HEK293 (cell line): ENCODE data around the gene CHN1.

Experiments
- CTCF ChIA-PET: fragments of 350-600 bp; formaldehyde crosslinking; extraction: SDS; loops from one replicate; lab custom pipeline; 2021; ENCODE audit warnings: antibody characterized with exemption; lab: Yijun Ruan, JAX
- POLR2A ChIA-PET: fragments of 300-600 bp; formaldehyde crosslinking; extraction: SDS; loops from one replicate; lab custom pipeline; 2020; ENCODE audit warnings: antibody characterized with exemption, inconsistent platforms; lab: Yijun Ruan, JAX
- H3K27ac ChIP-seq: fragments of 200-500 bp; sonication (Bioruptor generic); 2 replicates; pipeline ENCODE4 v1.5.1; 2014; ENCODE audit warnings: low read depth, low read length, control low read depth, inconsistent platforms; ENCODE audit errors: extremely low read depth
- H3K36me3 ChIP-seq, 2 experiments: fragments of 200-500 bp in 1 of 2; sonication (Bioruptor generic) in 1 of 2; 1 replicate in 1 of 2; 2 replicates in 1 of 2; pipeline ENCODE4 v1.5.1; 2014 to 2017; ENCODE audit warnings: inconsistent platforms in 2 of 2, low read length in 2 of 2; ENCODE audit not compliant: control insufficient read depth in 2 of 2, insufficient read depth in 1 of 2
- H3K4me1 ChIP-seq: fragments of 200-500 bp; sonication (Bioruptor generic); 2 replicates; pipeline ENCODE4 v1.5.1; 2014; ENCODE audit warnings: mild to moderate bottlenecking, low read length, inconsistent platforms; ENCODE audit not compliant: control insufficient read depth, insufficient read depth
- H3K4me3 ChIP-seq: 2 replicates; pipeline ENCODE4 v1.5.1; 2011; ENCODE audit warnings: low read depth, mild to moderate bottlenecking, control low read depth, low read length, moderate library complexity
- H3K9me3 ChIP-seq: fragments of 200-500 bp; sonication (Bioruptor generic); 2 replicates; pipeline ENCODE4 v1.5.1; 2014; ENCODE audit warnings: low read depth, low read length, inconsistent platforms; ENCODE audit not compliant: control insufficient read depth, insufficient read depth
- ATF2 ChIP-seq: fragments of 450-650 bp; formaldehyde crosslinking; IDR thresholded peaks from 2 replicates; pipeline ENCODE4 v1.5.1; 2016; ENCODE audit warnings: missing biosample characterization, missing genetic modification characterization, low read depth
- BCL6B ChIP-seq: fragments of 450-650 bp; formaldehyde crosslinking; IDR thresholded peaks from 2 replicates; pipeline ENCODE4 v1.5.1; 2017; ENCODE audit warnings: missing biosample characterization, missing genetic modification characterization
- GFI1B ChIP-seq: fragments of 450-650 bp; formaldehyde crosslinking; IDR thresholded peaks from 2 replicates; pipeline ENCODE4 v1.5.1; 2016; ENCODE audit warnings: missing biosample characterization, missing genetic modification characterization
- GLIS1 ChIP-seq: fragments of 450-650 bp; formaldehyde crosslinking; IDR thresholded peaks from 2 replicates; pipeline ENCODE4 v1.5.1; 2016; ENCODE audit warnings: missing biosample characterization, missing genetic modification characterization
- MEIS1 ChIP-seq: sonication (generic); formaldehyde crosslinking; IDR thresholded peaks from 2 replicates; pipeline ENCODE4 v1.8.1; 2022; ENCODE audit warnings: missing genetic modification reagents, mild to moderate bottlenecking, borderline replicate concordance
- MZF1 ChIP-seq: fragments of 450-650 bp; formaldehyde crosslinking; IDR thresholded peaks from 2 replicates; pipeline ENCODE4 v1.5.1; 2017; ENCODE audit warnings: missing biosample characterization, missing genetic modification characterization, borderline replicate concordance
- OVOL3 ChIP-seq: fragments of 450-650 bp; formaldehyde crosslinking; IDR thresholded peaks from 2 replicates; pipeline ENCODE4 v1.5.1; 2016; ENCODE audit warnings: missing biosample characterization, missing genetic modification characterization
- PRDM1 ChIP-seq: fragments of 450-650 bp; formaldehyde crosslinking; IDR thresholded peaks from 2 replicates; pipeline ENCODE4; 2016; ENCODE audit warnings: missing biosample characterization, missing genetic modification characterization
- SP3 ChIP-seq: fragments of 450-650 bp; formaldehyde crosslinking; IDR thresholded peaks from 2 replicates; pipeline ENCODE4 v1.5.1; 2016; ENCODE audit warnings: missing biosample characterization, missing genetic modification characterization
- YY1 ChIP-seq: fragments of 450-650 bp; formaldehyde crosslinking; IDR thresholded peaks from 2 replicates; pipeline ENCODE4 v1.5.1; 2018; ENCODE audit warnings: missing biosample characterization, missing genetic modification characterization
- ZNF239 ChIP-seq: fragments of 450-650 bp; formaldehyde crosslinking; IDR thresholded peaks from 2 replicates; pipeline ENCODE4 v1.5.1; 2016; ENCODE audit warnings: missing biosample characterization, missing genetic modification characterization
- ZNF311 ChIP-seq: fragments of 450-650 bp; formaldehyde crosslinking; IDR thresholded peaks from 2 replicates; pipeline ENCODE4 v1.5.1; 2017; ENCODE audit warnings: missing biosample characterization, missing genetic modification characterization, borderline replicate concordance
- ZNF335 ChIP-seq: fragments of 450-650 bp; formaldehyde crosslinking; conservative IDR thresholded peaks from 2 replicates; pipeline ENCODE4 v1.5.1; 2016; ENCODE audit warnings: missing biosample characterization, missing genetic modification characterization
- ZNF391 ChIP-seq: fragments of 450-650 bp; formaldehyde crosslinking; IDR thresholded peaks from 2 replicates; pipeline ENCODE4 v1.5.1; 2016; ENCODE audit warnings: low read depth, missing biosample characterization, missing genetic modification characterization, borderline replicate concordance
- ZNF548 ChIP-seq: fragments of 450-650 bp; formaldehyde crosslinking; IDR thresholded peaks from 2 replicates; pipeline ENCODE4 v1.5.1; 2016; ENCODE audit warnings: missing biosample characterization, missing genetic modification characterization
- ZNF560 ChIP-seq: fragments of 450-650 bp; formaldehyde crosslinking; IDR thresholded peaks from 2 replicates; pipeline ENCODE4 v1.5.1; 2017; ENCODE audit warnings: missing biosample characterization, missing genetic modification characterization, borderline replicate concordance
- ZNF571 ChIP-seq: fragments of 450-650 bp; formaldehyde crosslinking; IDR thresholded peaks from 2 replicates; pipeline ENCODE4 v1.5.0; 2017; ENCODE audit warnings: missing biosample characterization, missing genetic modification characterization
- ZNF677 ChIP-seq: fragments of 450-650 bp; IDR thresholded peaks from 2 replicates; pipeline ENCODE4 v1.5.0; 2018; ENCODE audit warnings: missing biosample characterization, mild to moderate bottlenecking, missing genetic modification characterization, moderate library complexity
- ZNF692 ChIP-seq: fragments of 450-650 bp; formaldehyde crosslinking; IDR thresholded peaks from 2 replicates; pipeline ENCODE4 v1.5.1; 2016; ENCODE audit warnings: missing biosample characterization, missing genetic modification characterization
- ZNF843 ChIP-seq: fragments of 450-650 bp; formaldehyde crosslinking; IDR thresholded peaks from 2 replicates; pipeline ENCODE4 v1.5.1; 2016; ENCODE audit warnings: missing biosample characterization, missing genetic modification characterization
- ZSCAN5A ChIP-seq: fragments of 450-650 bp; formaldehyde crosslinking; IDR thresholded peaks from 2 replicates; pipeline ENCODE4 v1.5.1; 2016; ENCODE audit warnings: missing biosample characterization, missing genetic modification characterization

CHN1 gene

GRCh38 chr2:174776223-174776622, 229.0 kb downstream of the CHN1 start:
- ChIA-PET POLR2A (no interaction called here), CTCF (interaction anchor here (1.0 to 3.3 kb wide), 8 partner anchors 12 to 337 kb away, joined by 3 to 24 read pairs (median 6); partner anchors contain the start of gene CHRNA1)
- no peak overlapping the region for H3K27ac ChIP-seq
- no peaks in the 10 kb centered on the region for H3K36me3 ChIP-seq
- no peak overlapping the region for H3K4me3 ChIP-seq
- no peaks in the 10 kb centered on the region for H3K9me3 ChIP-seq
- H3K4me1 ChIP-seq: no peaks in the 10 kb centered on the region
- TF ChIP-seq ZNF843 (tag by site-specific recombination) (no peak), ZNF548 (no peak), BCL6B (no peak), ZNF571 (no peak), MEIS1 (CRISPR knock-in tag) (no peak), PRDM1 (no peak), GFI1B (tag by site-specific recombination) (no peak), ZNF677 (tag by site-specific recombination) (no peak)

GRCh38 chr2:174775571-174775980, 229.6 kb downstream of the CHN1 start:
- Histone ChIP-seq H3K27ac (no peak overlapping the region), H3K36me3 (no peaks in the 10 kb centered on the region), H3K4me3 (no peak overlapping the region), H3K4me1 (no peaks in the 10 kb centered on the region), H3K9me3 (no peaks in the 10 kb centered on the region)
- TF ChIP-seq OVOL3 (tag by site-specific recombination) (no peak), ZNF560 (no peak), ZNF692 (tag by site-specific recombination) (no peak), ZSCAN5A (no peak), ZNF391 (tag by site-specific recombination) (no peak), YY1 (tag by site-specific recombination) (no peak), ZNF311 (tag by site-specific recombination) (no peak), MZF1 (no peak), ATF2 (tag by site-specific recombination) (no peak), ZNF335 (tag by site-specific recombination) (no peak), SP3 (tag by site-specific recombination) (no peak), GLIS1 (no peak), ZNF239 (no peak)
- CTCF ChIA-PET: interaction anchor here (0.5 to 3.3 kb wide), 12 partner anchors 9 to 921 kb away, joined by 3 to 24 read pairs (median 4); partner anchors contain the start of gene CHRNA1
- POLR2A ChIA-PET: no interaction called here
